Measurements from ENCODE around the gene RRP7A. TPM values are rescaled to one million over a fixed set of nuclear protein-coding genes. Genes with fewer than 3 reads are reported as not detected.

RRP7A gene
- 10 to 100 TPM; 27.5 to 36.0 TPM for total RNA-seq

GRCh38 chr22:42519525-42520401 lies at the start of gene RRP7A:
TSS of gene RRP7A (minus strand) at chr22:42519796. CDS start at chr22:42519786, 10 bp downstream.

GRCh38 chr22:42553475-42554361 lies 34.1 kb upstream of the RRP7A start, which contains the start of gene SERHL2:
TSS of gene SERHL2 (plus strand) at chr22:42553956. CDS start at chr22:42554021, 65 bp downstream.

Small RNAs within 50 kb of the gene (small RNA-seq; reads per million reads assigned to genes)
- gene RN7SKP80 (0 to 0.17 reads per million in 2 donors), gene RNU6-513P (0 reads per million in 2 donors)

Other genes starting within 250 kb of the RRP7A start
- 10 to 100 TPM; 26.8 to 29.3 TPM for gene TCF20, start 249.1 kb downstream of the RRP7A start, total RNA-seq
- gene NFAM1, start 87.4 kb downstream of the RRP7A start, total RNA-seq: under 1 TPM in 1 of 2 donors, not detected in 1; under 0.01 TPM
- gene SERHL2, start 34.2 kb upstream of the RRP7A start, total RNA-seq: 10 to 100 TPM in 1 of 2 donors, 1 to 10 TPM in 1; 2.0 to 11.0 TPM
- 10 to 100 TPM; 22.4 to 30.0 TPM for gene POLDIP3, start 95.1 kb upstream of the RRP7A start, total RNA-seq
- under 1 TPM in 1 of 2 donors, not detected in 1; 0.33 TPM for gene ATP5MGL, start 120.8 kb upstream of the RRP7A start, total RNA-seq
- gene CYB5R3, start 129.6 kb upstream of the RRP7A start, total RNA-seq: 10 to 100 TPM; 48.0 to 76.7 TPM
- not detected for gene A4GALT, start 201.1 kb upstream of the RRP7A start, total RNA-seq